Heart right ventricle (tissue), 16 donors: ENCODE results near the gene FAAP20. TPM values are rescaled to one million over a fixed set of nuclear protein-coding genes. Genes with fewer than 3 reads are reported as not detected.

Experiments
- ATAC-seq, 8 donors: fragments of 200-7000 bp; cut with Tn5 transposase; one replicate each; pipeline ENCODE4 v1.9.1; 2020; ENCODE audit warnings: mild to moderate bottlenecking in 8 of 8, moderate library complexity in 8 of 8, moderate number of reproducible peaks in 1 of 8
- DNase-seq, 2 donors: peaks; one replicate each; pipeline ENCODE4 v3.0.0-alpha.2; 2020
- H3K27ac ChIP-seq, 10 donors: fragments of 200-600 bp; sonication (generic) in 2 of 10; one replicate each; pipeline versions ENCODE4 v1.5.0 to v1.8.0; 2020 to 2022; ENCODE audit warnings: mild to moderate bottlenecking in 3 of 10
- H3K27me3 ChIP-seq, 7 donors: fragments of 200-600 bp; one replicate each; pipeline ENCODE4 v1.8.0; 2021 to 2022; ENCODE audit warnings: mild to moderate bottlenecking in 2 of 7
- H3K36me3 ChIP-seq, 9 donors: fragments of 200-600 bp; sonication (generic) in 1 of 9; one replicate each; pipeline versions ENCODE4 v1.5.0 to v1.8.0; 2020 to 2022; ENCODE audit warnings: mild to moderate bottlenecking in 2 of 9
- H3K4me1 ChIP-seq, 9 donors: fragments of 200-600 bp; sonication (generic) in 1 of 9; one replicate each; pipeline versions ENCODE4 v1.5.0 to v1.8.0; 2020 to 2022; ENCODE audit warnings: mild to moderate bottlenecking in 4 of 9
- H3K4me3 ChIP-seq, 10 donors: fragments of 200-600 bp; sonication (generic) in 2 of 10; one replicate each; pipeline versions ENCODE4 v1.5.0 to v1.8.0; 2020 to 2022; ENCODE audit warnings: mild to moderate bottlenecking in 7 of 10, moderate library complexity in 2 of 10
- H3K9me3 ChIP-seq, 11 donors: fragments of 200-600 bp in 10 of 11; sonication (generic) in 2 of 11; one replicate each; pipeline versions ENCODE4 v1.5.0 to v1.8.0; 2013 to 2022; ENCODE audit warnings: mild to moderate bottlenecking in 2 of 11, control low read depth in 1 of 11, moderate library complexity in 1 of 11
- CTCF ChIP-seq, 9 donors: fragments of 200-600 bp; sonication (generic) in 2 of 9; IDR thresholded peaks; one replicate each; pipeline versions ENCODE4 v1.5.0 to v1.8.0; 2021 to 2022; ENCODE audit warnings: antibody characterized with exemption in 9 of 9, mild to moderate bottlenecking in 5 of 9, moderate library complexity in 1 of 9
- WGBS, 2 donors: extraction: QIAGEN DNeasy Blood & Tissue Kit; methylation state at CpG; one replicate each; pipeline ENCODE4 v1.1.7; 2013; ENCODE audit warnings: inconsistent platforms in 1 of 2; 5-methylcytosine and 5-hydroxymethylcytosine counted together
- intact Hi-C, 10 donors: fragments of 100-400 bp; cut with DNase I; formaldehyde crosslinking; loops; one replicate each; pipeline versions ENCODE4 v1.11.1 to v1.14.2; 2022
- polyA plus RNA-seq, 2 donors: library from polyadenylated mRNA; stranded (reverse); fragments of 200-250 nt; gene quantifications; one replicate each; pipeline ENCODE4 v1.2.3, GENCODE V29; 2013
- total RNA-seq, 10 donors: library from RNA; stranded (reverse); fragmentation: NEBNext Ultra II Directional in 3 of 10; extraction: Animal tissue kit (Norgen Biotek cat#: 25700) in 3 of 10; gene quantifications; one replicate each; pipeline versions ENCODE4 v1.2.1 to v1.2.4, GENCODE V29; 2021 to 2023
- donor health status: Arrhythmogenic right ventricular cardiomyopathy.
- donor health status: ischemic (EF 13 %, LVEDD 7.1; RV severe dilation, severe dysfunction).
- donor health status: healthy with polysubstance abuse.
- donor health status: DM: no; HTN: yes; CAD: no.
- donor health status: DM: no; HTN: no; CAD: no.
- donor health status: ischemic (EF 25% LVEDD 6.9; RV normal size, moderate dysfunction).
- donor health status: ischemic (EF 25% LVEDD 5.7; RV mildly dilated, moderate dysfunction).
- donor health status: healthy.
- donor health status: DM: yes; HTN: yes; CAD: no.
- donor health status: Ischemic cardiomyopathy.
- donor health status: ischemic (EF 35%, LVEDD 5.7; RV mildly dilated, moderate dysfunction).
- donor health status: nonischemic (EF 11% LVEDD 7.7; RV severe dilation, severe dysfunction).
- donor health status: DM: yes; HTN: yes; CAD: no.
- donor health status: PGD.
- donor health status: ischemic (EF 29% LVEDD 5.4; RV normal size, mild dysfunction).
- donor health status: nonischemic (EF 23%, LVEDD 6.1; RV moderate dilation, normal function).

The FAAP20 gene
- total and polyA plus RNA-seq, 12 donors: 30.9 to 83.6 (median 38.6) TPM

- TF ChIP-seq CTCF (IDR thresholded peaks at IDR 0.05): no peak
- Histone ChIP-seq H3K36me3 (no peaks in the 10 kb centered on the region), H3K4me1 (peaks cover 36 to 80% (median 78%) of the 10 kb centered on the region in 9 donors), H3K9me3 (no peaks in the 10 kb centered on the region), H3K27ac (peak overlapping the region; percentile 36 to 90 (median 86)), H3K4me3 (peak overlapping the region in 9 of 10 donors; percentile 50 to 89 (median 83)), H3K27me3 (no peaks in the 10 kb centered on the region)
- DNase-seq (peak; percentile 78 to 81), ATAC-seq (peak in 7 of 8 donors; percentile 9 to 48 (median 34))
- 24 to 25% methylated on average over 26 of the region's 26 CpGs for WGBS, 2 donors
- intact Hi-C loops: loop anchor here in 9 of 10 donors (2.0 to 10.0 kb wide), 11 partner anchors 34 to 86 kb away; no protein-coding TSS in a partner anchor
Measured at GRCh38 chr1:2231532-2232254, 37.1 kb upstream of the FAAP20 start.

DNA sequence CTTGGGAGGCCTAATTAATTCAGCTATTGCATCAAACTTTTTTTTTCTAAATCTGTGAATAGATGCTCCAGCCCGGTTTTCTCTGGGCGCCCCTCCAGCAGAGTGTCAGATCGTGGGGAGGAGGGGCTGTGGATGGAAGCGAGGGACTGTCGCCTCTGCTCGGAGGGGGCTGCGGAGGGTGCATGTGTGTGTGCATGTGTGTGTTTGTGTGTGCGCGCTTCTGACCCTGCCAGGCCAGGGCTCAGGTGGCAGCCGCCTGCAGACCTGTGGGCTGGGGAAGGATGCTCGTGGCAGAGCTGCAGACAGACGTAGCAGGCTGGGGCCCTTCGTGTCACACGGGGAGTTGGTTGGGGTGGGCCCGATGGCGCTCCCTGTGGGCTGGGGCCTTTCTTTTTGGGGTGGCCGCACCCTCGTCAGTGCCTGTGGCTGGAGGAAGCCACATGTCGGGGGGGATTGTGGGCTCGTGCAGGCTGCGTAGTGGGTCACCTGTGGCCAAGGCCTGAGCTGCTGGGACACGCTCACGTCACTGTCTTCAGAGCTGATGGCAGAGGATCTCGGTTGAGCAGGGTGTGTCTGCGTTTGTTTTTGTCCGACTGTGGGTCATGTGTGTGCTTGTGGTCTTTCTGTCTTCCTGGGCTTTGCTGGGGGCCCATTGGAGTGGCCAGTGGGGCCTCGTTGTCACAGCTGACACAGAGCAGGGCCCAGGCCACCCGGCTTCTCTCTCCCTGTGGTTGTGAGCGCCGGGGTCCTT is 36.4 kb upstream of the FAAP20 start:
- no peaks in the 10 kb centered on the region for H3K27me3 ChIP-seq
- ATAC-seq: peak in 1 of 8 donors; percentile 3
- H3K9me3 ChIP-seq: no peaks in the 10 kb centered on the region
- peak overlapping the region; percentile 50 to 89 (median 78) for H3K4me3 ChIP-seq
- 9% methylated on average over 27 to 30 of the region's 30 CpGs for WGBS, 2 donors
- peak overlapping the region; percentile 36 to 90 (median 86) for H3K27ac ChIP-seq
- H3K4me1 ChIP-seq: peaks cover 38 to 79% (median 77%) of the 10 kb centered on the region in 9 donors
- H3K36me3 ChIP-seq: no peaks in the 10 kb centered on the region
- no peak for TF ChIP-seq CTCF (IDR thresholded peaks at IDR 0.05)
- intact Hi-C loops: loop anchor here in 9 of 10 donors (2.0 to 10.0 kb wide), 11 partner anchors 34 to 86 kb away; no protein-coding TSS in a partner anchor
- no peak for DNase-seq

DNA sequence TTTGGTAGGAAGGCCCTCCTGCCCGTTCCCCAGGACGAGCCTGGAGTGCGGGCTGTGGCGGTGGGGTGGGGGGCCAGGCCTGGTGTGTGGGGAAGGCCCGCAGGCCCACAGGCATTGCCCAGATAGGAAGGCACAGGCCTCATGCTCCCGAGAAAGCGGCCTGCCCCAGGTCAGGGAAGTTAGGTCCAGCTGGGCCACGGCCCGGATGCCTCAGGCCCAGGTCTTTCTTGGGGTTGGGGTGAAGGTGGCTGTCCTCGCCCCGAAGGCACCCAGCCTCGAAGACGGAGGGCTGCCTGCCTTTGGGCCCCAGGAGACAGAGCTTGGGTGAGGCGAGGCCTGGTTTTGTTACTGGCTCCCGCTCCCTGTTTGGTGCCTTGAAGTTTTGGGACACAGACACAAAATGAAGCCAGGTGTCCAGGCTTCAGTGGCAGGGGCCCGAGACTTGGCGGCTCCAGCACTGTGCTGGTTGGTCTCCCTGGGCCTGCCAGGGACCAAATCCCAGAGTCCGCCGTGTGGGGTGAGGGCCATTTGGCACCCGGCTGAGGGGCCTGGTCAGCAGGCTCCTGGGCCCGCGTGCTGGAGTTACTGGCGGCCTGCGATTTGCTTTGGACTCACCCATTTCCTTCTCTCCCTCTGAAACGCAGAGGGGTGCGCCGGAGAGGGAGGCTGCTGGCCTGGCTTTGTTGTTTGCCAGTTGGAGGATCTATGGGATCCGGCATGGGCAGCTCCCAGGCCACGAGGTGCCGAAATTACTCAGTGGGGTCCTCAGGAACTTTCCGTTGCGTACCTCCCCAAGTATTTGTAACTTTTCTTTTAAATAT is 35.5 kb upstream of the FAAP20 start:
- WGBS, 2 donors: 12% methylated on average over 31 to 32 of the region's 32 CpGs
- no peaks in the 10 kb centered on the region for H3K9me3 ChIP-seq
- H3K4me3 ChIP-seq: peak overlapping the region; percentile 50 to 89 (median 78)
- no peak for TF ChIP-seq CTCF (IDR thresholded peaks at IDR 0.05)
- intact Hi-C loops: loop anchor here in 9 of 10 donors (2.0 to 10.0 kb wide), 12 partner anchors 33 to 87 kb away; no protein-coding TSS in a partner anchor
- no peaks in the 10 kb centered on the region for H3K27me3 ChIP-seq
- peak overlapping the region; percentile 75 to 90 (median 86) for H3K27ac ChIP-seq
- ATAC-seq (peak in 4 of 8 donors; percentile 0 to 15 (median 8)), DNase-seq (peak in 1 of 2 donors; percentile 62)
- peaks cover 32 to 71% (median 69%) of the 10 kb centered on the region in 9 donors for H3K4me1 ChIP-seq
- no peaks in the 10 kb centered on the region for H3K36me3 ChIP-seq
